SIG-M5 (cell line): ENCODE data around the gene SHCBP1.
"Not testable (repeated sequence)": the region's sequence is repeated elsewhere in the genome, so short reads cannot be mapped to it uniquely, and the experiment has no call there.

Experiments
- DNase-seq: peaks from one replicate; lab custom pipeline; 2025; lab: John Stamatoyannopoulos, UW

Gene SHCBP1

GRCh38 chr16:46614006-46614405 is 7.2 kb downstream of the SHCBP1 start:
- DNase-seq: no peak

DNA sequence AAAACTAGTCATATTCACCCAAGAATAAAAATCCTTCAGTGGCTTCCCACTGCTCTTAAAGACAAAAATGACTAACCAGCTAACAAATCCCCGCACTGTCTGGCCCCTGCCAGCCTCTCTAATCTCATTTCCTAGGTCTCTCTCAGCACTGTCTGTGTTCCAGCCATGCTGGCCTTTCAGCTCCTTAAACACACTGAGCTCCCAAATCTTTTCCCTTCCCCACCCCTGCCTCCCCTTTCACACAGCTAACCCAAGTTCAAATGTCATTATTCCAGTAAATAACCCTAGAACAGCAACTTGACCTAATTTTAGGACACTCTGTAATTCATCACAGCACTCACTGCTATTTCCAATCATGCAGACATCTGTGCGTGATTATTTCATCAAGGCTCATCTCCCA is 7.8 kb downstream of the SHCBP1 start:
- no peak for DNase-seq

- DNase-seq: no peak
These were observed 9.1 kb downstream of the SHCBP1 start for GRCh38 chr16:46612121-46612520.

DNA sequence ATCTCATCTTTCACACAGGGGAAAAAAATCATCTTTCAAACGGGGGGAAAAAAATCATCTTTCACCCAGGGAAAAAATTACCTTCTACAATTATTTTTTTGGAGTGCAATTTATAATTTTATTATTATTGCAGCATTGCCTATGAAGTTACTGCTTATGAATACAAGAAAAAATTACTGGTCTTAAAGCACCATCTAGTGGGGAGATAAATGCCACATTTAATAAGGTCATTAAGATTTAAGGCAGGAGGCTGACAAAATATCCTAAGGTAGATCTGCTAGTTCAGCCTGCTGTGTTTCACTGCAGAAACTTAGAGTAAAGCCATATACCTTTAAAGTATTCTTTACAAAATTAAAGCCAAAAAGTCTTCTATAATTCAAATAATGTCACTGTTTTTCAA is 13.7 kb downstream of the SHCBP1 start:
- no peak for DNase-seq

- DNase-seq: no peak
These were observed 14.9 kb downstream of the SHCBP1 start for GRCh38 chr16:46606231-46606630.

GRCh38 chr16:46591257-46591656 is 29.9 kb downstream of the SHCBP1 start:
- no peak for DNase-seq

DNA sequence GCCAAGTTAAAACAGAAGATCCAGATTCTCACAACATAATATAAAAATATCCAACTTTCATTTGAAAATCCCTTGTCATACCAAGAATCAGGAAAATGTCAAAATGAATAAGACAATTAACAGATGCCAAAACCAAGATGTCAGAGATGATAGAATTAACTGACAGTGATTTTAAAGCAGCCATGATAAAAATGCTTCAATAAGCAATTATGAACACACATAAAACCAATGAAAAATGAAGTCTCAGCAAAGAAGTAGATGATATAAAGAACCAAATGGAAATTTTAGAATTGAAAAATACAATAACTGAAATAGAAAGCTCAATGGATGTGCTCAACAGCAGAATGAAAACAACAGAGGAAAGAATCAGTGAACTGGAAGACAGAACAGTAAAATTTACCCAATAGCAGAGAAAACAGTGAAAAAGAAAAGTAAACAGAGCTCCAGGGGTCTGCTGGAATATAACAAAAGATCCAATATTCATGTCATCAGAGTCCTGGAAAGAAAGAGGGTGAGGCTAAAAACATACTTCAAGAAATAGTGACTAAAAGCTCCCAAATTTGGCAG is 35.1 kb downstream of the SHCBP1 start:
- DNase-seq: no peak

GRCh38 chr16:46583036-46583435 is 38.1 kb downstream of the SHCBP1 start:
- no peak for DNase-seq

- no peak for DNase-seq
These were observed 38.9 kb downstream of the SHCBP1 start for GRCh38 chr16:46582313-46582712.

DNA sequence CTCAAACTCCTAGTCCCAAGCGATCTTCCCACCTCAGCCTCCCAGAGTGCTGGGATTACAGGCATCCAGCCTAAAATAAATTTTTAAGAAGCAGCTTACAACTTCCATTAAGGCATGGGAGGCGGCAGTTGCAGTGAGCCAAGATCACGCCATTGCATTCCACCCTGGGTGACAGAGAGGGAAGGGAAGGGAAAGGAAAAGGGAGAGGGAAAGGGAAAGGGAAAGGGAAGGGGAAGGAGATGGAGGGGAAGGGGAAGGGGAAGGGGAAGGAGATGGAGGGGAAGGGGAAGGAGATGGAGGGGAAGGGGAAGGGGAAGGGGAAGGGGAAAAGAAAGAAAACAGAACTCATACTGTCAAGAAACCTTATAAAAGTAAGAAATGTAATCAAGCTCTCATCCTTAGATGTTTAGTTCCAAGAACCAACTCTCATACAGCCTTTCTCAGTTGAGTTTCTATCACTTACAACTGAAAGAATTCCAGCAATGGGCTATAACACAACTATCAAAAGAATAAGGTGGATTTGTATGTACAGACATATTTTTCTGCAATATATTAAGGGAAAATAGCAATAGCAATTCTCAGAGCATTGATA is 43.1 kb downstream of the SHCBP1 start:
- no peak for DNase-seq

DNA sequence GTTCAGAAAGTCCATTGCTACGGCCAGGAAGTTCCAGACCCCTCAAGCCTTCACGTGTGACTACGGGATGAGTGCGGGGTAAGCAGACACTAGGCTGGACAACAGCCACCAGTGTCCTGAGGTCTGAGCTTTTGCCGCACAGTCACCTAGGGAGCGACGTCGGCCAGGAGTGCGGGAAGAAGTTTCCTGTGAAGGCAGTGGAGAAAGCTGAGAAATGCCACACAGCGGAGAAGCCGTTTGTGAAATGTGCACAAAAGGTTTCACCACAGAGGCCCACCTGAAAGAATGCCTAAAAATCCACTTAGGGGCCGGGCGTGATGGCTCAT is 47.4 kb downstream of the SHCBP1 start:
- no peak for DNase-seq

DNA sequence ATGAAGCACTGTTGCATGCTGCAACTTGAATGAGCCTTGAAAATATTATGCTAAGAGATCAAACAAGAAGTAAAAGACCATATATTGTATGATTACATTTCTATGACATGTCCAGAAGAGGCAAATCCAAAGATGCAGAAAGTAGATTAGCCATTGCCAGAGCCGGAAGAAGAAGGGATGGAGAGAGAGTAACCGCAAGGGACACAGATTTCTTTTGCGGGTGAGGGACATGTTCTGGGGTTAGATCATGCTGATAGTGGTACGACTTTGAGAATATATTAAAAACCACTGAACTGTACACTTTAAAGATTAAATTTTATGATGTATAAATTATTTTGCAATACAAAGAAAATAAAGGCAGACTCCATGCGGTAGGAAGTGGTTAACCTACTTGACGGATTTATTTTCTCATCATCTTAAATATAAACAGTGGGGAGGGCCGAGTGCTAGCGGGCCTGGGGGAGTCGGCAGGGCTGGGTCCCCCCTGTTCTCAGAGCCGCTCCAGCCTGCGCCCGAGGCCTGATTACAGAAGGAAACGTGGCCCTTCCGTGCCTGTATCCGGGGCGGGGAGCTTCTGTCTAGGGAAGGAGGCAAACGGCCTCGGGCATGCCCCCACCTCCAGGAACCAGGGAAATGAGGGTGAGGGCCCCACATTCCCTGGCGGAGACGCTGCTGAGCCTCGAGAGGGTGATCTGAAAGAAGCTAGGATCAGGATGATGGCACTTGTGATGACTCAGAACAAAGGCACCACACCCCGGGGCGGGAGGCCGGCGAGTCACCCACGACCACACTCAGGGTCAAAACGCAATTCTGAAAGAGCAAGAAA is 48.0 kb downstream of the SHCBP1 start:
- DNase-seq: no peak

DNA sequence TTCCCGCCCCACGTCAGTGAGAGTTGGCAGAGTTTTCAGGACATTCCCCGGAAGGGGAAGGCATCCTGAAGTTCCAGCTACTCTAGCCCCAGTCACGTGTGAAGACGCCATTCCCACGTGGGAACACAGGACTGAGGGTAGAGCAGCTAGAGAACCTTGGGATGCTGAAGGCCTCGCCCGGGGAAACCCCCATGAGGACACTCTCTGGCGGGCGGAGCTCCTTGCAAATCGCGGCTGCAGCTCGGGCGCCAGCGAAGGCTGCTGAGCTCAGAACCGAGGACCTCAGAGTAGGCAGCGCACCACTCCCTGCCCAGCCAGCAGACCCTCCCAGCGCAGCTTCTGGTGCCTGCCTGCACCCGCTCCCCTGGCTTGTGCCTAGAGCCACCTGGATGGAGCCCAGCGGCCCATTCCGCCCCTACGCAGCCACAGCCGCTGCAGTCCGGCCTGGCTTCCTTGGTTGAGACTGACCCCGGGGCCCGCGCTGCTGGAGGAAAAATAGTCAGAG is 51.9 kb downstream of the SHCBP1 start:
- DNase-seq: no peak

DNA sequence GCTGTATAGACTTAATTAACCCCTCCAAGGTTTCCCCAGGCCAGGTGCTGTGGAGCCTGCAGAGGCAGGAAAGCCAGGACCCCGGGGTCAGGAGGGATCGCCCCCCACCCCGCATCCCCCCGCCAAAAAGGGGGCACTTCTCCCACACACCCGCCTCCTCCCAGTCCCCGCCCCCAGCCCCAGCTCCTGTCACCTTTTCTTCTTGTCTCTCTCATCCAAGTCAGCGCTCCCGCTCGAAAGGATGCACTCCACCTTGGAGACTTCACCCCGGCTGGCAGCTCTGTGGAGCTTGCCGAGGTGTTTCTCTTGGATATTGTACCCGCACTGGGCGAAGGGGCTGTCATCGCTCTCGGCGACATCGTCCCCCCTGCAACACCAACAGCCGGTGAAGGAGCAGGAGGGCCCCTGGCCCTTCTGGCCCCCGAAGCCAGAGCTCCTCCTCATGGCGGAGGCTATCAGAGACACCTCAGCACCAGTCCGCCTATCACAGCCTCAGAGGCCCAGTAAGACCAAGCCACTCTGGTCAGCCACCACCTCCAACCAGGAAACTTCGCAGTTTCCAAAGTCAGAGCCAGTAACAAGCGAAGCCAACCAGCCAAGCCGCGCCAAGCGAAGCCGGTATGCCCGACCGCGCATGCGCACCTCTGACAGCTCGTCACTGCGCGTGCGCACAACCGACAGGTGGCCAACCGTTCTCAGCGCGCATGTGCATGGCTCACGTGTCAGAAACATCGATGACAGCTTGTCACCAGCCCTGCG is 52.5 kb downstream of the SHCBP1 start:
- DNase-seq: no peak

DNA sequence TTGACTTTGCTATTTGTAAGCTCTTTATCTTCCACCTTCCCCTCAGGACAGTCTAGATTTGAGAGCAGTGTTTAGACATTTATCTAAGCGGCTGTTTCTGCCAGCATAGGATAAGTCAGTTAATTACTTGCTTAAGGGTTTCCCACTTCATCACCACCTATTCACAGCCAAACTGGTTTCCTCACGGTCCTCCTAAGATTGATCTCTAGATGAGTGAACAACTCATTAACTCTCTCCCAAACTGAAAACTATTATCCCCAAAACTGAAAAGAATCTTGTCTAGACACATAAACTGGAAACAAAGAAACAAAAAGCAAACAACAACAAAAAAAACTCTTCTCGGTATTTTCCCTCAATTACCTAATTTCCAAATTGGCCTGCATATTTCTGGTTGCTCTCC is 58.2 kb downstream of the SHCBP1 start:
- no peak for DNase-seq

GRCh38 chr16:46558018-46558417 is 63.2 kb downstream of the SHCBP1 start:
- no peak for DNase-seq

DNA sequence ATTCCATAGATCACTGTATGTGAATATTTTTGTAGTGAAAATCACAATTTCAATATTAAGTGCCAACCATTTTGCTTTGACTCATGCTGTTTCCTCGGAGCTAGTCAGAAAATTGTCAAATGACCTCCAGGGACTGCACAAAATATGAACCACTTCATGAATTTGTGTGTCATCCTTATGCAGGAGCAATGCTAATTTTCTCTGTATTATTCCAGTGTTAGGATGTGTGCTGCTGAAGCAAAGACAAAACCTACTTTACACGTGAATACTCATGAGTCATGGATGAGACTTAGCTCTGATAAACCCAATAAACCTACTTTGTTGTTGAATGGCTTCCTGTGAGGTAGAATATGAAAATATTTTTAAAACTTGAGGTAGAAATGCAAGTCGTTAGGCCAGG is 65.2 kb downstream of the SHCBP1 start:
- DNase-seq: no peak

- not testable (repeated sequence) for DNase-seq
These were observed 66.7 kb downstream of the SHCBP1 start for GRCh38 chr16:46554435-46554834.

GRCh38 chr16:46549477-46549876 is 71.7 kb downstream of the SHCBP1 start:
- no peak for DNase-seq
